Esophagus muscularis mucosa (tissue), 4 donors: ENCODE measurements around the gene STON2. TPM values are rescaled to one million over a fixed set of nuclear protein-coding genes. Genes with fewer than 3 reads are reported as not detected.

Experiments used
- DNase-seq: peaks from one replicate; pipeline ENCODE4 v3.0.0-alpha.2; 2017; ENCODE audit errors: extremely low spot score
- H3K27ac ChIP-seq, 4 donors: fragments of 200-600 bp; sonication (generic); replicated peaks in 1 of 4; 1 replicate in 3 of 4; 2 replicates in 1 of 4; pipeline ENCODE4 v1.5.1; 2016 to 2019; ENCODE audit warnings: mild to moderate bottlenecking in 1 of 4
- H3K27me3 ChIP-seq, 4 donors: fragments of 200-600 bp; sonication (generic); one replicate each; pipeline versions ENCODE4 v1.5.1 to v1.6.0; 2016 to 2019
- H3K36me3 ChIP-seq, 4 donors: fragments of 200-600 bp; sonication (generic); one replicate each; pipeline ENCODE4 v1.5.1; 2016 to 2019
- H3K4me1 ChIP-seq, 4 donors: fragments of 200-600 bp; sonication (generic); one replicate each; pipeline ENCODE4 v1.5.1; 2016 to 2019
- H3K4me3 ChIP-seq, 4 donors: fragments of 200-600 bp; sonication (generic); 1 replicate in 2 of 4; 2 replicates in 2 of 4; pipeline ENCODE4 v1.5.1; 2016 to 2019; ENCODE audit warnings: mild to moderate bottlenecking in 4 of 4, moderate library complexity in 1 of 4
- H3K9me3 ChIP-seq, 4 donors: fragments of 200-600 bp; sonication (generic); 1 replicate in 3 of 4; 2 replicates in 1 of 4; pipeline ENCODE4 v1.5.1; 2016 to 2019
- EP300 ChIP-seq: sonication (generic); formaldehyde crosslinking; IDR thresholded peaks from one replicate; pipeline ENCODE4 v1.6.1; 2017; ENCODE audit warnings: antibody characterized with exemption
- POLR2A ChIP-seq: fragments of 450-650 bp; IDR thresholded peaks from one replicate; pipeline ENCODE4 v1.6.1; 2017; ENCODE audit warnings: antibody characterized with exemption, moderate library complexity, mild to moderate bottlenecking, low read depth
- POLR2AphosphoS5 ChIP-seq, 2 donors: sonication (generic); formaldehyde crosslinking; IDR thresholded peaks; one replicate each; pipeline ENCODE4 v1.6.1; 2017; ENCODE audit warnings: antibody characterized with exemption in 2 of 2
- WGBS: methylation state at CpG from one replicate; pipeline ENCODE4 v1.1.5; 2018; 5-methylcytosine and 5-hydroxymethylcytosine counted together
- intact Hi-C: fragments of 100-400 bp; cut with DNase I; formaldehyde crosslinking; loops from one replicate; pipeline ENCODE4 v1.15.1; 2023
- total RNA-seq, 4 donors: library from RNA; depleted of rRNA; stranded (reverse); fragments of >200 nt; gene quantifications; one replicate each; pipeline versions ENCODE4 v1.1.0 to v1.2.1, GENCODE V29; 2016
- TF ChIP-seq, protein P1 (sequence below), 3 experiments: fragments of 200-600 bp in 2 of 3; fragments of 450-650 bp in 1 of 3; sonication (generic) in 2 of 3; IDR thresholded peaks; one replicate each; pipeline ENCODE4 v1.5.1; 2017 to 2019; ENCODE audit warnings: antibody characterized with exemption in 3 of 3, mild to moderate bottlenecking in 2 of 3, moderate library complexity in 1 of 3

The STON2 gene
- total RNA-seq, 4 donors from 2014 or later: 7.6 to 9.6 (median 8.8) TPM

- no peak for TF ChIP-seq POLR2AphosphoS5 (IDR thresholded peaks at IDR 0.05)
- no peak for TF ChIP-seq EP300
- TF ChIP-seq, protein P1, sequence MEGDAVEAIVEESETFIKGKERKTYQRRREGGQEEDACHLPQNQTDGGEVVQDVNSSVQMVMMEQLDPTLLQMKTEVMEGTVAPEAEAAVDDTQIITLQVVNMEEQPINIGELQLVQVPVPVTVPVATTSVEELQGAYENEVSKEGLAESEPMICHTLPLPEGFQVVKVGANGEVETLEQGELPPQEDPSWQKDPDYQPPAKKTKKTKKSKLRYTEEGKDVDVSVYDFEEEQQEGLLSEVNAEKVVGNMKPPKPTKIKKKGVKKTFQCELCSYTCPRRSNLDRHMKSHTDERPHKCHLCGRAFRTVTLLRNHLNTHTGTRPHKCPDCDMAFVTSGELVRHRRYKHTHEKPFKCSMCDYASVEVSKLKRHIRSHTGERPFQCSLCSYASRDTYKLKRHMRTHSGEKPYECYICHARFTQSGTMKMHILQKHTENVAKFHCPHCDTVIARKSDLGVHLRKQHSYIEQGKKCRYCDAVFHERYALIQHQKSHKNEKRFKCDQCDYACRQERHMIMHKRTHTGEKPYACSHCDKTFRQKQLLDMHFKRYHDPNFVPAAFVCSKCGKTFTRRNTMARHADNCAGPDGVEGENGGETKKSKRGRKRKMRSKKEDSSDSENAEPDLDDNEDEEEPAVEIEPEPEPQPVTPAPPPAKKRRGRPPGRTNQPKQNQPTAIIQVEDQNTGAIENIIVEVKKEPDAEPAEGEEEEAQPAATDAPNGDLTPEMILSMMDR (IDR thresholded peaks at IDR 0.05): no peak
- TF ChIP-seq POLR2A: no peak
- no peaks in the 10 kb centered on the region for H3K4me1 ChIP-seq
- H3K27me3 ChIP-seq: no peaks in the 10 kb centered on the region
- no peaks in the 10 kb centered on the region for H3K9me3 ChIP-seq
- WGBS: 88% methylated on average over 10 of the region's 12 CpGs
- H3K4me3 ChIP-seq: no peak overlapping the region
- H3K27ac ChIP-seq: no peak overlapping the region
- H3K36me3 ChIP-seq: no peaks in the 10 kb centered on the region
- intact Hi-C loops: no loop called here
- DNase-seq: no peak
These were observed 123.0 kb downstream of the STON2 start for GRCh38 chr14:81277096-81277495.

DNA sequence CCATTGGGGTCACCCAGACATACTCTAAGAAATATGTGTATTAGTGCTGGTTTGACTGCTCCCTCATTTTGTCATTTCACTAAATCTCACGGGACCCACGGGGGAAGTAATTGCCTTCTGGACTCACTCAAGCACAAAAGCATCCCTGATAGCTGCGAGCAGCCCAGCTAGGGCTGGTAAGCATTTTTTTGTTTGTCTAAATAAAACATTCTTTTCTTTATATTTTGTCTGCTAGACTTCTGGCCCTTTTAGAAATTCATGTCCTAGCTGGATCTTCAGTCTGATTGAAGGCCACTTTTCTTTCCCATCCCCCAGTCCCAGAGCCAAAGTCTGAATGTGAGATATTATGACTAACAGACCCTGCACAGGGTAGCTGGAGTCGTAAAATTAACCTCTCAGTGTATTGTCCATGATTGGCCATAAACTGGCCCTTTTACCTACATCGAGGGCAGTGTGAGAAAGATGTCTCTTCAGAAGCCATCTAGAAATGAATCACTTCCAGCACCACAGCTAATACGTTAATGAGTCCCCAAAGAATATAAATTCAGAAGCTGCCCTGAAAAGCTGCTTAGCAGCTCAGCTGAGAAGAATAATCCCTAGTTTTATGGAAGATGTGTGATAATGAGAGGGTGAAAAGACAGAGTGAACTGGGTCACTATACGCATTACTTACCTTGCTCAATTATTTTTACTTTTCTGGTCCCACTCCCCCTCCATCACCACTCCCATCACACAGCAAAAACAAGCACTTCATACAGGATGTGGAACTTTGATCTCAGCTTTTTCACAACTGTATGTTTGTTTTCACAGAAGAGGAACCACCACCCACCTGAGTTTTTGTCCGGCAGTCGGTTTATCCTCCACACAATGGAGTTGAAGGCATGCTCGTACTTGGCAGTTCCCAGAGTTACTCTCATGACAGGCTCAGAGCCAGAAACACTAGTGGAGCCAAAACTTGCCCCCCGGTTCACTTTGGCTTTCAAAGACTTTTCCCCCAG lies 123.8 kb downstream of the STON2 start:
- no peak for TF ChIP-seq POLR2AphosphoS5 (IDR thresholded peaks at IDR 0.05)
- TF ChIP-seq EP300: no peak
- no peak for TF ChIP-seq POLR2A
- TF ChIP-seq, protein P1 (IDR thresholded peaks at IDR 0.05): no peak
- no peaks in the 10 kb centered on the region for H3K4me1 ChIP-seq
- no peaks in the 10 kb centered on the region for H3K36me3 ChIP-seq
- DNase-seq: peak; percentile 70
- 66% methylated on average over 11 of the region's 11 CpGs for WGBS
- no peak overlapping the region for H3K27ac ChIP-seq
- H3K4me3 ChIP-seq: no peak overlapping the region
- no peaks in the 10 kb centered on the region for H3K9me3 ChIP-seq
- intact Hi-C loops: no loop called here
- H3K27me3 ChIP-seq: no peaks in the 10 kb centered on the region

DNA sequence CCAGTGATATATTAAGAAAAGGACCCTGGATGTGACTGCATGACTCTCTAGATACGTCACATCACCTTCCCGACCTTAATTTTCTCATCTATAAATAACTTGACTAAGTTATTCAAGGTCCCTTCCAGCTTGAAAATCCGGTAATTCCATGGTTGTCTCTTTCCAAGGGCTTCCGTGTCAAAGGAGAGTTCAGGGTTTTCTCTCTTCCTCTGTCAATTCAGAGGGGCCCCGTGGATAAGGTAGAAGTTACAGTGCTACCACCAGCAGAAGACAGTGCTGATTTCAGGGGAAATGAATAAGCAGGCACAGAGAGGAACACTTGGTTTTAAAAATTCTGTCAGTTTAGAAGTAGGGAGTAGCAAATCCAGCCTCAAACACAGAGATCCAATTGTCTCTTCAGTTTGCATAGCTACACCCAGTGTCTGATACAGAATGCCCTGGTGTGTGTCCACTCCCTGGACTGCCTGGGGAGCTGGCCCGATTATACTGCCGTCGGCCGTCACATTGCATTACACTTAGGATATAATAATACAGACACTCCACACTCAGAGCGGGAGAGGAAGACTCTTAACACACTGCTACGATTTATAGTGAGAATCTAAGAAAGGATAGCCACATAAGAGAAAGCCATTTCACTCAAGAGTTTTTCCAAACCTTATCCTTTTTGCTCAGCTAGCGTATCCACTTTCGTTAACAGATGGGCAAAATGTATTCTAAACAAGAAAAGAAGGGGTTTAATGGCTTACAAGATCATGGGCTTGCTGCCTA lies 124.6 kb downstream of the STON2 start:
- WGBS: 76% methylated on average over 13 of the region's 13 CpGs
- Histone ChIP-seq H3K4me1 (no peaks in the 10 kb centered on the region), H3K36me3 (no peaks in the 10 kb centered on the region)

GRCh38 chr14:81273961-81274575 lies 126.1 kb downstream of the STON2 start:
- TF ChIP-seq EP300 (no peak), POLR2A (no peak), POLR2AphosphoS5 (IDR thresholded peaks at IDR 0.05) (no peak)
- TF ChIP-seq, protein P1 (IDR thresholded peaks at IDR 0.05): no peak
- intact Hi-C loops: no loop called here
- no peaks in the 10 kb centered on the region for H3K27me3 ChIP-seq
- no peak for DNase-seq
- H3K4me3 ChIP-seq: no peak overlapping the region
- H3K36me3 ChIP-seq: no peaks in the 10 kb centered on the region
- no peaks in the 10 kb centered on the region for H3K9me3 ChIP-seq
- H3K4me1 ChIP-seq: peaks cover 0 to 6% (median 2%) of the 10 kb centered on the region in 4 donors
- 83% methylated on average over 3 of the region's 3 CpGs for WGBS
- no peak overlapping the region for H3K27ac ChIP-seq

More for the DNA sequence above, 124.6 kb downstream of the STON2 start:
- no peaks in the 10 kb centered on the region for H3K27me3 ChIP-seq
- H3K9me3 ChIP-seq: no peaks in the 10 kb centered on the region
- no peak for TF ChIP-seq POLR2AphosphoS5 (IDR thresholded peaks at IDR 0.05)
- TF ChIP-seq, protein P1 (IDR thresholded peaks at IDR 0.05): no peak
- TF ChIP-seq POLR2A: no peak
- TF ChIP-seq EP300: no peak
- H3K27ac ChIP-seq: no peak overlapping the region
- H3K4me3 ChIP-seq: no peak overlapping the region
- intact Hi-C loops: no loop called here
- DNase-seq: peak; percentile 42
